ENCODE data around the gene CFAP299.
"Not testable (repeated sequence)": the region's sequence is repeated elsewhere in the genome, so short reads cannot be mapped to it uniquely, and the experiment has no call there.

The CFAP299 gene

GRCh38 chr4:80732010-80732409 lies 396.5 kb downstream of the CFAP299 start:
- Histone ChIP-seq H3K79me1 (ENCODE audit: low read length) (no peaks in the 10 kb centered on the region), H3K4ac (ENCODE audit: low read depth, low read length) (no peak overlapping the region), H3K36me3 (ENCODE audit: control insufficient read depth in 1 of 2, insufficient read depth in 2 of 2, low read length in 2 of 2) (no peaks in the 10 kb centered on the region), H4K8ac (ENCODE audit: low read depth, low read length) (no peak overlapping the region), H3K23ac (ENCODE audit: low read length) (no peak overlapping the region), H3K4me1 (ENCODE audit: control insufficient read depth in 1 of 2, insufficient read depth in 2 of 2, low read length in 2 of 2) (no peaks in the 10 kb centered on the region), H3K14ac (ENCODE audit: low read length) (no peak overlapping the region), H4K91ac (ENCODE audit: low read depth, low read length) (no peak overlapping the region), H3K9me3 (ENCODE audit: insufficient read depth, low read depth, low read length) (no peaks in the 10 kb centered on the region), H3K9ac (ENCODE audit: low read length) (no peak overlapping the region), H3K4me2 (ENCODE audit: low read length) (no peak overlapping the region), H3K27me3 (ENCODE audit: insufficient read depth, low read length) (no peaks in the 10 kb centered on the region), H3K79me2 (ENCODE audit: control insufficient read depth, insufficient read depth, low read length, poor library complexity) (no peaks in the 10 kb centered on the region), H2AK5ac (ENCODE audit: low read length) (no peak overlapping the region), H2BK5ac (ENCODE audit: low read depth, low read length, poor library complexity) (no peak overlapping the region), H3K18ac (ENCODE audit: low read length) (no peak overlapping the region), H2AFZ (ENCODE audit: insufficient read depth, low read length, poor library complexity) (no peak overlapping the region), H4K12ac (ENCODE audit: low read depth, low read length) (no peak overlapping the region), H3K4me3 (ENCODE audit: low read depth, low read length) (no peak overlapping the region), H2BK12ac (ENCODE audit: low read length) (no peak overlapping the region), H2BK120ac (ENCODE audit: insufficient read depth, low read length, poor library complexity) (no peak overlapping the region), H3K27ac (ENCODE audit: low read depth, low read length) (no peak overlapping the region)
- WGBS (ENCODE audit: extremely low coverage, insufficient coverage, insufficient read length): no CpG with 5 or more reads among the region's 1 CpG
- no peak for DNase-seq

- no CpG with 5 or more reads among the region's 2 CpGs for WGBS (ENCODE audit: extremely low coverage, insufficient coverage, insufficient read length)
- H3K4me1 ChIP-seq (ENCODE audit: control insufficient read depth in 1 of 2, insufficient read depth in 2 of 2, low read length in 2 of 2): no peaks in the 10 kb centered on the region
- no peak overlapping the region for H2BK12ac ChIP-seq (ENCODE audit: low read length)
Measured at GRCh38 chr4:80740375-80740774, 404.8 kb downstream of the CFAP299 start.

GRCh38 chr4:80749558-80749957 lies 414.0 kb downstream of the CFAP299 start:
- not testable (repeated sequence) for H3K4me3 ChIP-seq (ENCODE audit: low read depth, low read length); H2BK120ac ChIP-seq (ENCODE audit: insufficient read depth, low read length, poor library complexity); H4K91ac ChIP-seq (ENCODE audit: low read depth, low read length); H3K9ac ChIP-seq (ENCODE audit: low read length); H3K4ac ChIP-seq (ENCODE audit: low read depth, low read length); DNase-seq; H2AK5ac ChIP-seq (ENCODE audit: low read length); H3K79me2 ChIP-seq (ENCODE audit: control insufficient read depth, insufficient read depth, low read length, poor library complexity); H3K9me3 ChIP-seq (ENCODE audit: insufficient read depth, low read depth, low read length); H2BK5ac ChIP-seq (ENCODE audit: low read depth, low read length, poor library complexity); H3K79me1 ChIP-seq (ENCODE audit: low read length); H3K14ac ChIP-seq (ENCODE audit: low read length); H3K18ac ChIP-seq (ENCODE audit: low read length); H4K8ac ChIP-seq (ENCODE audit: low read depth, low read length); H3K27ac ChIP-seq (ENCODE audit: low read depth, low read length); H3K4me1 ChIP-seq (ENCODE audit: control insufficient read depth in 1 of 2, insufficient read depth in 2 of 2, low read length in 2 of 2); H3K23ac ChIP-seq (ENCODE audit: low read length); H2AFZ ChIP-seq (ENCODE audit: insufficient read depth, low read length, poor library complexity); H2BK12ac ChIP-seq (ENCODE audit: low read length); H3K36me3 ChIP-seq (ENCODE audit: control insufficient read depth in 1 of 2, insufficient read depth in 2 of 2, low read length in 2 of 2); H3K27me3 ChIP-seq (ENCODE audit: insufficient read depth, low read length); H3K4me2 ChIP-seq (ENCODE audit: low read length); H4K12ac ChIP-seq (ENCODE audit: low read depth, low read length)
- WGBS (ENCODE audit: extremely low coverage, insufficient coverage, insufficient read length): no CpG with 5 or more reads among the region's 6 CpGs

More at GRCh38 chr4:80740375-80740774, 404.8 kb downstream of the CFAP299 start:
- no peaks in the 10 kb centered on the region for H3K79me1 ChIP-seq (ENCODE audit: low read length)
- H3K18ac ChIP-seq (ENCODE audit: low read length): no peak overlapping the region
- no peak overlapping the region for H3K4ac ChIP-seq (ENCODE audit: low read depth, low read length)
- no peaks in the 10 kb centered on the region for H3K9me3 ChIP-seq (ENCODE audit: insufficient read depth, low read depth, low read length)
- DNase-seq: no peak
- H2BK120ac ChIP-seq (ENCODE audit: insufficient read depth, low read length, poor library complexity): no peak overlapping the region
- H3K4me2 ChIP-seq (ENCODE audit: low read length): no peak overlapping the region
- H4K12ac ChIP-seq (ENCODE audit: low read depth, low read length): no peak overlapping the region
- no peak overlapping the region for H3K4me3 ChIP-seq (ENCODE audit: low read depth, low read length)
- H3K36me3 ChIP-seq (ENCODE audit: control insufficient read depth in 1 of 2, insufficient read depth in 2 of 2, low read length in 2 of 2): no peaks in the 10 kb centered on the region
- H4K8ac ChIP-seq (ENCODE audit: low read depth, low read length): no peak overlapping the region
- H2AK5ac ChIP-seq (ENCODE audit: low read length): no peak overlapping the region
- no peaks in the 10 kb centered on the region for H3K79me2 ChIP-seq (ENCODE audit: control insufficient read depth, insufficient read depth, low read length, poor library complexity)
- no peak overlapping the region for H4K91ac ChIP-seq (ENCODE audit: low read depth, low read length)
- no peak overlapping the region for H3K23ac ChIP-seq (ENCODE audit: low read length)
- no peak overlapping the region for H2AFZ ChIP-seq (ENCODE audit: insufficient read depth, low read length, poor library complexity)
- no peak overlapping the region for H3K9ac ChIP-seq (ENCODE audit: low read length)
- no peaks in the 10 kb centered on the region for H3K27me3 ChIP-seq (ENCODE audit: insufficient read depth, low read length)
- H3K14ac ChIP-seq (ENCODE audit: low read length): no peak overlapping the region
- H3K27ac ChIP-seq (ENCODE audit: low read depth, low read length): no peak overlapping the region
- no peak overlapping the region for H2BK5ac ChIP-seq (ENCODE audit: low read depth, low read length, poor library complexity)

- Histone ChIP-seq H3K79me1 (ENCODE audit: low read length) (no peaks in the 10 kb centered on the region), H4K12ac (ENCODE audit: low read depth, low read length) (no peak overlapping the region), H3K4me3 (ENCODE audit: low read depth, low read length) (no peak overlapping the region), H3K27ac (ENCODE audit: low read depth, low read length) (no peak overlapping the region), H2AFZ (ENCODE audit: insufficient read depth, low read length, poor library complexity) (no peak overlapping the region), H2BK120ac (ENCODE audit: insufficient read depth, low read length, poor library complexity) (no peak overlapping the region), H2AK5ac (ENCODE audit: low read length) (no peak overlapping the region), H4K91ac (ENCODE audit: low read depth, low read length) (no peak overlapping the region), H3K9me3 (ENCODE audit: insufficient read depth, low read depth, low read length) (no peaks in the 10 kb centered on the region), H3K27me3 (ENCODE audit: insufficient read depth, low read length) (no peaks in the 10 kb centered on the region), H3K4me2 (ENCODE audit: low read length) (no peak overlapping the region), H4K8ac (ENCODE audit: low read depth, low read length) (no peak overlapping the region), H3K4ac (ENCODE audit: low read depth, low read length) (no peak overlapping the region), H3K4me1 (ENCODE audit: control insufficient read depth in 1 of 2, insufficient read depth in 2 of 2, low read length in 2 of 2) (peaks cover 0 to 2% of the 10 kb centered on the region in 2 experiments), H2BK12ac (ENCODE audit: low read length) (no peak overlapping the region), H3K23ac (ENCODE audit: low read length) (no peak overlapping the region), H3K79me2 (ENCODE audit: control insufficient read depth, insufficient read depth, low read length, poor library complexity) (no peaks in the 10 kb centered on the region), H3K14ac (ENCODE audit: low read length) (no peak overlapping the region), H3K36me3 (ENCODE audit: control insufficient read depth in 1 of 2, insufficient read depth in 2 of 2, low read length in 2 of 2) (no peaks in the 10 kb centered on the region), H2BK5ac (ENCODE audit: low read depth, low read length, poor library complexity) (no peak overlapping the region), H3K9ac (ENCODE audit: low read length) (no peak overlapping the region), H3K18ac (ENCODE audit: low read length) (no peak overlapping the region)
- DNase-seq: no peak
Measured at GRCh38 chr4:80751200-80751599, 415.7 kb downstream of the CFAP299 start.
